Gastroesophageal sphincter (tissue), 4 donors: Measurements from ENCODE around the gene CPVL. TPM values are rescaled to one million over a fixed set of nuclear protein-coding genes. Genes with fewer than 3 reads are reported as not detected.

Experiments
- ATAC-seq: fragments of 150-250 bp; one replicate; pipeline ENCODE4 v1.9.1; 2016; ENCODE audit warnings: mild to moderate bottlenecking, moderate library complexity
- H3K27ac ChIP-seq, 4 donors: fragments of 200-600 bp; sonication (generic) in 3 of 4; 1 replicate in 3 of 4; 2 replicates in 1 of 4; pipeline ENCODE4 v1.5.1; 2016 to 2019
- H3K27me3 ChIP-seq: fragments of 200-600 bp; sonication (generic); one replicate; pipeline ENCODE4 v1.5.1; 2019
- H3K36me3 ChIP-seq, 2 donors: fragments of 200-600 bp; sonication (generic); one replicate each; pipeline ENCODE4 v1.5.1; 2019; ENCODE audit warnings: control low read depth in 1 of 2
- H3K4me1 ChIP-seq, 3 donors: fragments of 200-600 bp; sonication (generic); 1 replicate in 2 of 3; 2 replicates in 1 of 3; pipeline ENCODE4 v1.5.1; 2016 to 2019; ENCODE audit warnings: control low read depth in 2 of 3
- H3K4me3 ChIP-seq, 2 donors: fragments of 200-600 bp; sonication (generic); one replicate each; pipeline ENCODE4 v1.5.1; 2019; ENCODE audit warnings: mild to moderate bottlenecking in 1 of 2, moderate library complexity in 1 of 2
- H3K9me3 ChIP-seq, 3 donors: fragments of 200-600 bp; sonication (generic); one replicate each; pipeline ENCODE4 v1.5.1; 2017 to 2019; ENCODE audit warnings: control low read depth in 2 of 3
- EP300 ChIP-seq: sonication (generic); formaldehyde crosslinking; IDR thresholded peaks from one replicate; pipeline ENCODE4 v1.6.1; 2017; ENCODE audit warnings: antibody characterized with exemption, mild to moderate bottlenecking
- POLR2A ChIP-seq, 2 donors: fragments of 450-650 bp; IDR thresholded peaks; one replicate each; pipeline ENCODE4 v1.6.1; 2017; ENCODE audit warnings: antibody characterized with exemption in 2 of 2, mild to moderate bottlenecking in 2 of 2, moderate library complexity in 1 of 2
- POLR2AphosphoS5 ChIP-seq: sonication (generic); formaldehyde crosslinking; IDR thresholded peaks from one replicate; pipeline ENCODE4 v1.6.1; 2017; ENCODE audit warnings: antibody characterized with exemption
- WGBS, 2 donors: methylation state at CpG; one replicate each; pipeline ENCODE4 v1.1.5; 2018; ENCODE audit warnings: low coverage in 1 of 2; 5-methylcytosine and 5-hydroxymethylcytosine counted together
- total RNA-seq, 4 donors: library from RNA; depleted of rRNA; stranded (reverse); fragments of >200 nt; gene quantifications; one replicate each; pipeline ENCODE4 v1.1.0, GENCODE V29; 2016
- TF ChIP-seq, protein P1 (sequence below), 4 experiments: fragments of 200-600 bp in 2 of 4; fragments of 450-650 bp in 2 of 4; sonication (generic) in 1 of 4; IDR thresholded peaks; one replicate each; pipeline ENCODE4 v1.5.1; 2017 to 2019; ENCODE audit warnings: antibody characterized with exemption in 4 of 4, mild to moderate bottlenecking in 2 of 4, moderate library complexity in 2 of 4

Gene CPVL
- total RNA-seq, 4 donors from 2014 or later: 4.8 to 24.6 (median 15.1) TPM

DNA sequence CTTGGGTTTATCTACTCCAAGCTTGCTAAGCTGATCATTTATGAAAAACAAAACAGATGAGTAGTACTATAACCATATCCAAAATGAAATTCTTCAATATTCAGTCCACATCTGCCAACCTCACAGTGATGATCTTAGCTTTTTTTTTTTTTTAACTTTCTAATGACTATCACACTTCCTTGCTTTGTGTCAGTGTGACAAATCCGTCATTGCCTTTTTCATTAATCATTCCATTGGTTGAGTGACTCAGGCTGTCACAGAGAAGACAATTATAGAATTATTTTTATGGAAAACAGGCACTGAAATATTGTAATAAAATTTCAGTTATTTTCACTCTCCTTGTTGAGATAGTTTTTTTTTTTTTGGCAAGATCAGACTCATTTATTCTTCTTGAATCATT, 70.7 kb downstream of the CPVL start:
- H3K27ac ChIP-seq: no peak overlapping the region
- no peaks in the 10 kb centered on the region for H3K36me3 ChIP-seq
- TF ChIP-seq POLR2AphosphoS5 (no peak), POLR2A (IDR thresholded peaks at IDR 0.05) (no peak)
- TF ChIP-seq, protein P1, sequence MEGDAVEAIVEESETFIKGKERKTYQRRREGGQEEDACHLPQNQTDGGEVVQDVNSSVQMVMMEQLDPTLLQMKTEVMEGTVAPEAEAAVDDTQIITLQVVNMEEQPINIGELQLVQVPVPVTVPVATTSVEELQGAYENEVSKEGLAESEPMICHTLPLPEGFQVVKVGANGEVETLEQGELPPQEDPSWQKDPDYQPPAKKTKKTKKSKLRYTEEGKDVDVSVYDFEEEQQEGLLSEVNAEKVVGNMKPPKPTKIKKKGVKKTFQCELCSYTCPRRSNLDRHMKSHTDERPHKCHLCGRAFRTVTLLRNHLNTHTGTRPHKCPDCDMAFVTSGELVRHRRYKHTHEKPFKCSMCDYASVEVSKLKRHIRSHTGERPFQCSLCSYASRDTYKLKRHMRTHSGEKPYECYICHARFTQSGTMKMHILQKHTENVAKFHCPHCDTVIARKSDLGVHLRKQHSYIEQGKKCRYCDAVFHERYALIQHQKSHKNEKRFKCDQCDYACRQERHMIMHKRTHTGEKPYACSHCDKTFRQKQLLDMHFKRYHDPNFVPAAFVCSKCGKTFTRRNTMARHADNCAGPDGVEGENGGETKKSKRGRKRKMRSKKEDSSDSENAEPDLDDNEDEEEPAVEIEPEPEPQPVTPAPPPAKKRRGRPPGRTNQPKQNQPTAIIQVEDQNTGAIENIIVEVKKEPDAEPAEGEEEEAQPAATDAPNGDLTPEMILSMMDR (IDR thresholded peaks at IDR 0.05): no peak
- H3K4me3 ChIP-seq: no peak overlapping the region
- H3K9me3 ChIP-seq: no peaks in the 10 kb centered on the region
- ATAC-seq: no peak
- no peaks in the 10 kb centered on the region for H3K27me3 ChIP-seq
- 75 to 88% methylated on average over 1 of the region's 1 CpG for WGBS, 2 donors
- no peaks in the 10 kb centered on the region for H3K4me1 ChIP-seq

DNA sequence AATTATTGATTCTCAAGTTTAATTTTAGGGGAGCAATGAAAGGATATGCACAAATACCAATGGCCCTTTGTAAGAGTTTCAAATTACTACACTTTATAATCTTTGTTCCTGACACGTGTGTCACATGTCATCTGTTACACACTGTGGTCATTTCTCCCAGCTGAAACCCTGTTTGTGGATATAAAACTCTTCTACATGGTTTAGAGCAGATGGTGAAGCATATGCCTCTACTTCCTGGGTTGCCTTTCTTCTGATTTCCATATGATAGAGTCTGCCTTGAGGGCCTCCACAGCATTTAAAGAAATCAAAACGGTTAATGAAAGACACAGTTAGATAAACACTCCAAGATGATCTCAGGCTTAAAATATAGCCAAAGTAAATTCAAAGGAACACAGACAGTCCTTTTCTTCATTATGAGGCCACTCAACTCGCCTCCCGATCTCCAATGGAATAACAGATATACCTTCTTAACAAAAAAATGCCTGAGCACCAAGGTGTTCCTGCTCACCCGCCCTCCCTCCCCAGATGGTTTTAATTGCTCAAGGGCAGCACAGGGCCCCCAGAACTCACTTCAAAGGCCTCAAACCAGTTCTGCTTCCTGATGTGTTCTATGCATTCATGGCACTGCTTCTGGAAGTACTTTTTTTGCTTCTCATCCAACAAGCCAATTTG, 75.0 kb downstream of the CPVL start:
- 73 to 77% methylated on average over 5 of the region's 5 CpGs for WGBS, 2 donors
- Histone ChIP-seq H3K27me3 (no peaks in the 10 kb centered on the region), H3K4me1 (no peaks in the 10 kb centered on the region), H3K4me3 (no peak overlapping the region), H3K36me3 (no peaks in the 10 kb centered on the region), H3K9me3 (no peaks in the 10 kb centered on the region), H3K27ac (no peak overlapping the region)
- ATAC-seq: no peak
- TF ChIP-seq POLR2A (IDR thresholded peaks at IDR 0.05) (no peak), EP300 (no peak), POLR2AphosphoS5 (no peak)
- TF ChIP-seq, protein P1 (IDR thresholded peaks at IDR 0.05): no peak

DNA sequence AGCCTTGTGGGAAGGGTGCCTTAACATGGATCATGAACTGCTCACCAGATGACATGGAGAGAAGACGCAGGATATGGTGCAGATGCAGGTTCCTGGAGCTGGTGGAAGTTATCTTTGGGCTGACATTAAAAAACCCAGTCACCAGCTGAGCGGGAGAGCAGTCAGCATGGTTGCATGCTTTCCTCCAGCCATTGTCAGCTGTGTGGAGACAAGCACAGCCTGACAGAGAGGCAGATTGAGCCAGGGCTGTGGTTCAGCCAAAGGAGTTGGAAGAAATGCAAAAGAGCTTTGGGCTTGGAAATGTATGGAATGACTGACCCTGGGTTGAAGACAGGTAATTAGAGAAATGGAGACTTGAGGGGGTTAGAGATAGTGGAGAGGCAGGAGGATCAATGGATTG, 79.7 kb downstream of the CPVL start:
- Histone ChIP-seq H3K27ac (no peak overlapping the region), H3K9me3 (no peaks in the 10 kb centered on the region), H3K36me3 (no peaks in the 10 kb centered on the region), H3K4me1 (no peaks in the 10 kb centered on the region), H3K4me3 (no peak overlapping the region), H3K27me3 (no peaks in the 10 kb centered on the region)
- no peak for ATAC-seq
- 87 to 100% methylated on average over 1 to 2 of the region's 2 CpGs for WGBS, 2 donors
- TF ChIP-seq POLR2A (IDR thresholded peaks at IDR 0.05): no peak
- no peak for TF ChIP-seq EP300
- TF ChIP-seq, protein P1 (IDR thresholded peaks at IDR 0.05): no peak
- no peak for TF ChIP-seq POLR2AphosphoS5

DNA sequence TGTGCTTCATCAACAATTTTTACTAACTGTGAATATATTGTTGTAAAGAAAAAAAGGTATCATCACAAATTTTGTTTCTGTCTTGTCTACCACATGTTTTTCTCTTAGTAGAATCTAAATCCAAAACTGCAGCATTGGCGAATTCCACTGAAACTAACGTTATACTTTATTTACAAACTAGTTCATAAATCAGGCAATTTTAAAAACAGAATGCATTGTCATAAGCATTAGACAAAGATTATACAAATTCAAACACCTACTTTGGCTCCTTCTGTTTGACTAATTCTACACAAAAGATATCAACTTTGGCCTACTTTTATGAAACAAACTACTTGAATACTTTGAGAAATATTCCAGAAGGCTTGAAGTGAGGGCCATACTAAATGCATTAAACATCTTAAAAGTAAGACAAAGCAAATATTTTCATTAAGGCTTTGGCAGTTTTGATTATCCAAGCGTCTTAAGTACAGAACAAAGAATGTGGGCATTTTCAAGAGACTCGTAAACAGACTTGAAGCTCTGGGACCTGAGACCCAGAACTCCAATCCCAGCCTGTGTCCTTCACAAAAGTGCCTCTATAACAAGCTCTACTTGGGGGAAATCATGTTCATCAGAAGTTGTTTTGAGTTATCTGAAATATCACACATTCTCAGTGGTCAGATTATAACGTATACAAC, 81.0 kb downstream of the CPVL start:
- no peaks in the 10 kb centered on the region for H3K9me3 ChIP-seq
- ATAC-seq: no peak
- WGBS, 2 donors: 66 to 71% methylated on average over 5 of the region's 5 CpGs
- H3K4me1 ChIP-seq: no peaks in the 10 kb centered on the region
- no peak for TF ChIP-seq POLR2A (IDR thresholded peaks at IDR 0.05)
- H3K4me3 ChIP-seq: no peak overlapping the region
- H3K36me3 ChIP-seq: no peaks in the 10 kb centered on the region
- no peaks in the 10 kb centered on the region for H3K27me3 ChIP-seq
- no peak overlapping the region for H3K27ac ChIP-seq

DNA sequence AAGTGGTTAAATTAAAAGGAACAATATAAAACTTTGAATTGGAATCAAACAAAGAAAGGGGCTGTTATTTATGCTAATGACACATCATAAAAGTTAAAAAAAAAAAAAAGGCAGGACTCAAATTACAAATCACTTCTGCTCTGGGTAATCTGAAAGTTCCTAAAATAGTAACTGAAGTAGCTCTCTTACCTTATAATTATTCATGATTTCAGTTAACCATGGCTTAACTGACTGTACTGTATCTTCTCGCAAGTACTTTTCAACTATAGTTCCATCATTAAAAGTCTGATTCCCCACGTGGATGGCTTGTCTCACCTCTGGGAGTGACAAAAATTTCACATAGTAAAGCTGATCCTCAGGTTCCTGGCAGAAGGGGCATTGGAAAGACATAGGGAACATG, 82.5 kb downstream of the CPVL start:
- no peaks in the 10 kb centered on the region for H3K27me3 ChIP-seq
- no peak overlapping the region for H3K4me3 ChIP-seq
- WGBS, 2 donors: 67 to 88% methylated on average over 1 to 2 of the region's 2 CpGs
- H3K36me3 ChIP-seq: no peaks in the 10 kb centered on the region
- TF ChIP-seq EP300: no peak
- H3K9me3 ChIP-seq: peaks cover 0 to under 1% (median 0%) of the 10 kb centered on the region in 3 donors
- H3K27ac ChIP-seq: no peak overlapping the region
- H3K4me1 ChIP-seq: no peaks in the 10 kb centered on the region
- no peak for ATAC-seq

DNA sequence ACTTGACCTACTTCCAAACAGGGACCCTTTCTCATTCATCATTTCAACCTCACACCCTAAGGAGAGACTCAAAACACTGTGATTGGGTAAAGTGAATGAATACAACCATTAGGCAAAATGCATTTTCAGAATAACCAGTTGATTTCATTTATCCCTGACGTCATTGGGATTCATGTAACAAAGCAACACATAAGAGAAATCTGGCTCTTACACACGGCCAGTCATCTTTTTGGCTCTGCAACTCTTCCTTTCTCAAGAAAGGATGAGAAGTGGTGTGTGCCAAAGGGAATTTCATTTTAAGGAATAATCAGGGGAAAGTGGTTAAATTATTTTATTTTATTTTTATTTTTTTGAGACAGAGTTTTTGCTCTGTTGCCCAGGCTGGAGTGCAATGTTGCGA, 83.1 kb downstream of the CPVL start:
- Histone ChIP-seq H3K9me3 (peaks cover 0 to 7% (median 0%) of the 10 kb centered on the region in 3 donors), H3K4me1 (no peaks in the 10 kb centered on the region), H3K27me3 (no peaks in the 10 kb centered on the region), H3K36me3 (no peaks in the 10 kb centered on the region), H3K4me3 (no peak overlapping the region), H3K27ac (no peak overlapping the region)
- 61% methylated on average over 3 of the region's 3 CpGs; no CpG with 5 or more reads in 1 of the 2 donors for WGBS, 2 donors
- TF ChIP-seq, protein P1 (IDR thresholded peaks at IDR 0.05): no peak
- no peak for TF ChIP-seq POLR2AphosphoS5
- TF ChIP-seq EP300: no peak
- TF ChIP-seq POLR2A (IDR thresholded peaks at IDR 0.05): no peak
- ATAC-seq: peak; percentile 34
